GM12873 (cell line): ENCODE results near the gene FOXE1.

Experiments
- CTCF ChIP-seq: IDR thresholded peaks from 2 replicates; pipeline ENCODE4 v1.5.1; 2012; ENCODE audit warnings: low read depth, mild to moderate bottlenecking, moderate library complexity, low read length, control low read depth; ENCODE audit not compliant: insufficient read depth; ENCODE audit errors: missing control alignments

FOXE1 gene

GRCh38 chr9:97858393-97858713 is 5.3 kb downstream of the FOXE1 start:
- TF ChIP-seq CTCF = no peak

- no peak for TF ChIP-seq CTCF
Measured at GRCh38 chr9:97858826-97859225, 5.8 kb downstream of the FOXE1 start.

GRCh38 chr9:97859346-97859745 is 6.3 kb downstream of the FOXE1 start:
- TF ChIP-seq CTCF = no peak

- TF ChIP-seq CTCF = no peak
Measured at GRCh38 chr9:97860451-97861147, 7.6 kb downstream of the FOXE1 start.

- TF ChIP-seq CTCF = no peak
Measured at GRCh38 chr9:97861148-97861475, 8.1 kb downstream of the FOXE1 start.

- no peak for TF ChIP-seq CTCF
Measured at GRCh38 chr9:97863314-97863713, 10.3 kb downstream of the FOXE1 start.

- no peak for TF ChIP-seq CTCF
Measured at GRCh38 chr9:97864396-97864795, 11.4 kb downstream of the FOXE1 start.
